CD4-positive, alpha-beta T cell treated with Interleukin-2 at 100 ng/mL for 4 hours (primary cell): ENCODE results near the gene UIMC1.
A peak's percentile ranks its signal among the peaks of the same experiment; 100 is the strongest.
"Not testable (repeated sequence)": the region's sequence is repeated elsewhere in the genome, so short reads cannot be mapped to it uniquely, and the experiment has no call there.

Experiments
- DNase-seq: peaks from one replicate; pipeline ENCODE4 v3.0.0-alpha.2; 2020; ENCODE audit warnings: low spot score

Gene UIMC1

GRCh38 chr5:177006265-177006972 lies at the start of gene UIMC1:
TSS of gene UIMC1 (minus strand) at chr5:177006779. CDS start at chr5:176982615, 24,164 bp downstream.
- peak; percentile 94 for DNase-seq

GRCh38 chr5:177049285-177049684 lies 42.7 kb upstream of the UIMC1 start:
- no peak for DNase-seq

GRCh38 chr5:177048531-177048930 lies 42.0 kb upstream of the UIMC1 start:
- not testable (repeated sequence) for DNase-seq

- DNase-seq: no peak
These were observed 39.1 kb upstream of the UIMC1 start for GRCh38 chr5:177045631-177046030.

- no peak for DNase-seq
These were observed 38.1 kb upstream of the UIMC1 start for GRCh38 chr5:177044641-177045040.

- DNase-seq: no peak
These were observed 37.4 kb upstream of the UIMC1 start for GRCh38 chr5:177043958-177044357.

- DNase-seq: no peak
These were observed 36.5 kb upstream of the UIMC1 start for GRCh38 chr5:177043114-177043513.

- no peak for DNase-seq
These were observed 35.4 kb upstream of the UIMC1 start for GRCh38 chr5:177041936-177042335.

- no peak for DNase-seq
These were observed 34.3 kb upstream of the UIMC1 start for GRCh38 chr5:177040814-177041420.

- no peak for DNase-seq
These were observed 30.3 kb upstream of the UIMC1 start for GRCh38 chr5:177036921-177037320.

GRCh38 chr5:177036443-177036842 lies 29.9 kb upstream of the UIMC1 start:
- no peak for DNase-seq

- no peak for DNase-seq
These were observed 29.4 kb upstream of the UIMC1 start for GRCh38 chr5:177035976-177036375.

- no peak for DNase-seq
These were observed 22.9 kb upstream of the UIMC1 start for GRCh38 chr5:177029498-177029897.

- DNase-seq: no peak
These were observed 21.1 kb upstream of the UIMC1 start for GRCh38 chr5:177027665-177028064.

- DNase-seq: no peak
These were observed 18.6 kb upstream of the UIMC1 start for GRCh38 chr5:177025101-177025601.

- DNase-seq: no peak
These were observed 18.0 kb upstream of the UIMC1 start for GRCh38 chr5:177024559-177024958.

GRCh38 chr5:177023303-177023664 lies 16.7 kb upstream of the UIMC1 start:
- no peak for DNase-seq

GRCh38 chr5:177022386-177023302 lies 16.1 kb upstream of the UIMC1 start, which contains the start of gene ZNF346:
TSS of gene ZNF346 (plus strand) at chr5:177022696. CDS start at chr5:177022739, 43 bp downstream.
- DNase-seq: peak; percentile 93

GRCh38 chr5:177020033-177020432 lies 13.5 kb upstream of the UIMC1 start:
- DNase-seq: no peak

GRCh38 chr5:177018341-177018740 lies 11.8 kb upstream of the UIMC1 start:
- DNase-seq: no peak

GRCh38 chr5:177015156-177015555 lies 8.6 kb upstream of the UIMC1 start:
- DNase-seq: no peak

GRCh38 chr5:177010153-177010552 lies 3.6 kb upstream of the UIMC1 start:
- DNase-seq: no peak

- DNase-seq: no peak
These were observed 2.1 kb upstream of the UIMC1 start for GRCh38 chr5:177008716-177009115.
